ENCODE data around the gene DCAF5.

The DCAF5 gene

GRCh38 chr14:69049675-69050074, 103.2 kb downstream of the DCAF5 start:
- DNase-seq (ENCODE audit: low read depth), result no peak
- no peak for TF ChIP-seq CTCF (IDR thresholded peaks at IDR 0.05; ENCODE audit: low read depth, low read length, missing control alignments)

GRCh38 chr14:69048456-69048855, 104.5 kb downstream of the DCAF5 start:
- H3K4me3 ChIP-seq (ENCODE audit: low read depth, low read length), result no peak overlapping the region
- no peak for DNase-seq (ENCODE audit: low read depth)
- no peak for TF ChIP-seq CTCF (IDR thresholded peaks at IDR 0.05; ENCODE audit: low read depth, low read length, missing control alignments)

More at GRCh38 chr14:69049675-69050074, 103.2 kb downstream of the DCAF5 start:
- no peak overlapping the region for H3K4me3 ChIP-seq (ENCODE audit: low read depth, low read length)

- no peak for DNase-seq (ENCODE audit: low read depth)
- TF ChIP-seq CTCF (IDR thresholded peaks at IDR 0.05; ENCODE audit: low read depth, low read length, missing control alignments), result no peak
- H3K4me3 ChIP-seq (ENCODE audit: low read depth, low read length), result no peak overlapping the region
Measured at GRCh38 chr14:69047255-69047654, 105.7 kb downstream of the DCAF5 start.

- H3K4me3 ChIP-seq (ENCODE audit: low read depth, low read length), result no peak overlapping the region
- no peak for DNase-seq (ENCODE audit: low read depth)
- no peak for TF ChIP-seq CTCF (IDR thresholded peaks at IDR 0.05; ENCODE audit: low read depth, low read length, missing control alignments)
Measured at GRCh38 chr14:69046476-69046860, 106.5 kb downstream of the DCAF5 start.

- DNase-seq (ENCODE audit: low read depth), result no peak
- no peak overlapping the region for H3K4me3 ChIP-seq (ENCODE audit: low read depth, low read length)
- TF ChIP-seq CTCF (IDR thresholded peaks at IDR 0.05; ENCODE audit: low read depth, low read length, missing control alignments), result no peak
Measured at GRCh38 chr14:69045857-69046475, 107.0 kb downstream of the DCAF5 start.

- no peak for TF ChIP-seq CTCF (IDR thresholded peaks at IDR 0.05; ENCODE audit: low read depth, low read length, missing control alignments)
- DNase-seq (ENCODE audit: low read depth), result no peak
- H3K4me3 ChIP-seq (ENCODE audit: low read depth, low read length), result no peak overlapping the region
Measured at GRCh38 chr14:69044965-69045555, 107.9 kb downstream of the DCAF5 start.

- no peak overlapping the region for H3K4me3 ChIP-seq (ENCODE audit: low read depth, low read length)
- no peak for DNase-seq (ENCODE audit: low read depth)
- no peak for TF ChIP-seq CTCF (IDR thresholded peaks at IDR 0.05; ENCODE audit: low read depth, low read length, missing control alignments)
Measured at GRCh38 chr14:69044296-69044695, 108.6 kb downstream of the DCAF5 start.
